Measurements from ENCODE around the gene KPNA5. TPM values are rescaled to one million over a fixed set of nuclear protein-coding genes. Genes with fewer than 3 reads are reported as not detected.
"Not testable (repeated sequence)": the region's sequence is repeated elsewhere in the genome, so short reads cannot be mapped to it uniquely, and the experiment has no call there.

Gene KPNA5
- total RNA-seq: 1 to 10 TPM; 4.4 to 6.0 TPM
- long read RNA-seq, partial matches to known transcripts: 1 of 3 reads
- long read RNA-seq, other reads (novel, unspliced or antisense): 2 of 3 reads

DNA sequence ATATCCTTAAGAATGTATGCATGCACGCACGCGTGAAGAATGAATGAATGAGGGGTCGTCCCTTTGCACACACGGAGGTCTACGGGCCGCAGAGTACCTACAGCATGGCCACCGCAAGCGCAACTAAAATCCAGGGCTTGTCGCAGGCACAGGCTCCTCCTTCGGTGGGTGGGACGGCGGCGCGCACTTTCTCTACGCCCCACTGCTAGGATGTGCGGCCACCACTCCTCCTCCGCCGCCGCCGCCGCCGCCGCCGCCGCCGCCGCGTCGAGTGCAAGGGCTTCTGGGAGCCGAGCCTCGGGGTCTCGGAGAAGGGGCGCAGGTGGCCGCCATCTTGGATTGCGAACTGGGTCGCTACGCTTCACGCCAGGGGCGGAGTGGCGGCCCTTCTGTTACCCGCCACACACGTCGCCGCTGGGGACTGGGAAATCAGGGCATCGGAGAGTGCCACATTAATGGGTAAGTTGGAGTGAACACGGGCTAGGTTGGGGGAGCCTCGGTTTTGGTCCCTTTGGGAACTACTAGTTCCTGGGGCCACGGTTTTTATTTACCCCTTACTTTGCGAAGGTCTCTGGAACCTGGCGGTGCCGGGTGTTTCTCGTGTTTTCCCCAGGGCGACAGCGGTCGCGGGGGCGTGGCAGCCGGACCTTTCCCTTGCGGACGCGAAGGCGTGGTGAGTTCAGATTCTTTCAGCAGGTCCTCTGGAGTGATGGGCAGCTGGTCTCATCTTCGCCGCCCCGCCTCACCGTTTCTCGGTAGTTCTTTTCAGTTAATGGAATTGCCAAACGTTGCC is at the start of gene KPNA5:
Gene KPNA5, plus strand, starts transcription at position 332 of the 793 bp plus-strand sequence. Its CDS starts 124 bp downstream, at position 456.
- peak; percentile 92 to 94 for DNase-seq
- ATAC-seq: peak; percentile 98
- intact Hi-C loops (cut with DNase I, micrococcal nuclease): no loop called here

DNA sequence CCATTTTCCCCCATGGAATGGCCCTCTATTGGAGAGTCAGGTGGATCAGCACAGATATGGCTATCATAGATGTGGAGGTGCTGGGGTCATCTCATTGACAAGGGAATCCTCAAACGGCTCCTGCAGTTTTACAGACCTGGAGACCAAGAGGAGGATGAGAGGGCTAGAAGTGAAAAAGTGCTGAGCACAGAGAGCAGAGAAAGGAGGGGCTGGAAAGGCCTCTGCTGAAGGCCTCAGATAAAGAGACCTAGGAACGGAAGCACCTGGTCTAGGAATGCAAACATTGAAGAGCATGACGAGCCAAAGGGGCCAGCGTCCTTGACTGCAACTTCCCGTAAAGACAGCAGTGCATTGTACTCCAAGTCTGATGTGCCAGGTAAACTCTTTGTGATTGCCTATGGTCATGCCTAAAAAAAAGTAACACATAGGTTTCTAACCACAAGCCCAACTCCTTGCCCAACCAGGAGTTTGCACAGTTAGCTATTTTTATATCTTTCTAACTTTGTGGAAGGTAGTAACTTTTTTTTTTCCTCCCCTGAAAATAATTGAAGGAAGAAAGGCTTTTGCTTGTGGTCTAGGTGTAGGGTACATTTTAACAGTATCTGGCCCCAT is 49.5 kb upstream of the KPNA5 start:
- DNase-seq: no peak

DNA sequence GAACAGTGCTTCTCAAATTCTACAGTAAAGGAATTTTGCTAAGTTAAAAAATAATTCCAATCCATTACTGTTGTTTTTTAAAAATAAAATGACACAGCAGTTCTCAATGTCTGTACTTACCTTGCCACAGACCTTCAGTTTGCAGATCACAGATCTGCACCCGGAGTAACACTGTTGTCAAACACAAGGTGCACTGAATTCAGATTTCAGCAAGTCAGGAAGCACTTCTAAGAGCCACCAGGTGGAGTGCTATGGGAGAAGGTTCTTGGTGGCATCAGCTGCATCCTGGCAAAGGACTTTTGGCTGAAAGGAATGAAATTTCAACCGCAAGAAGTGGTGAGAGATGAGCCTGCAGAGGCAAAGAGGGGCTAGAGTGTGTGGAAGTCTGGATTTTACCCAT is 47.3 kb upstream of the KPNA5 start:
- no peak for ATAC-seq

More for the DNA sequence above, 49.5 kb upstream of the KPNA5 start:
- no peak for ATAC-seq
- intact Hi-C loops (cut with DNase I, micrococcal nuclease): no loop called here

DNA sequence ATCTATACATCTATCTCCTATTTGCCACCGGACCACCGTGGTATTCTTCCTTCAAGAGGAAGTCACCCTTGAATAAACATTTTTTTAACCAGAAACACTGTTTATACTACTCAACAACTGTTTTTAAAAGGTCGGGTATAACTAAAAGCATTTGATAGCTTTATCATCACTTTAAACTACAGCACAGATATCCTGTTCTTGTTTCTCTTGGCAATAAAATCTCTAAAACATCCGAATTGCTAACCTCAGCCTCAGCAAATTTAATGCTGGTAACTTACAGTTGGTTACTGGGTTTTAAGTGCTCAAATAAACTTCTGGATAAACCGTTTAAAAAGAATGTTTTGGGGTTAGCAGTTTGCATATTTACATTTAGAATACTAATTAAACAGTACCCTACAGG is 32.9 kb upstream of the KPNA5 start:
- DNase-seq: no peak
- intact Hi-C loops (cut with DNase I, micrococcal nuclease): no loop called here
- no peak for ATAC-seq

More for the DNA sequence above, 47.3 kb upstream of the KPNA5 start:
- DNase-seq: no peak
- intact Hi-C loops (cut with DNase I, micrococcal nuclease): no loop called here

DNA sequence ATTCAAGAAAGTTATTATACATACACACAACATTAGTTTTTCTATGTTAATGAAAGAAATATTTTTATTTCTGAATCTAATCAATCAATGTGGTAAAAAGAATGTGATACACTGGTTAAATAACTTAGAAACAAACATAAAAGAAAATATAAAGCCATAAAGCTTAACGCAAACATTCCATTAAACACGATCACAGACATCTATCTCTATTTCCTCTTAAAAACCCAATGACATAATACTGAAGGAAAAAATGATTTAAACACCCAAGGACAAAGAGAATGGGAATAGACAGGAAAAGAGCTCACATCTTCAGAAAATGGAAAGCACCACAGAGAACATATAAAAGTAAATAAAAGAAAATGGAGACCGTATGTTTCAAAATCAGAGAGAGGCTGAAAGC is 31.9 kb upstream of the KPNA5 start:
- ATAC-seq (no peak), DNase-seq (no peak)
- intact Hi-C loops (cut with DNase I, micrococcal nuclease): no loop called here

GRCh38 chr6:116651916-116652315 is 29.1 kb upstream of the KPNA5 start:
- intact Hi-C loops (cut with DNase I, micrococcal nuclease): no loop called here
- DNase-seq (no peak), ATAC-seq (no peak)

DNA sequence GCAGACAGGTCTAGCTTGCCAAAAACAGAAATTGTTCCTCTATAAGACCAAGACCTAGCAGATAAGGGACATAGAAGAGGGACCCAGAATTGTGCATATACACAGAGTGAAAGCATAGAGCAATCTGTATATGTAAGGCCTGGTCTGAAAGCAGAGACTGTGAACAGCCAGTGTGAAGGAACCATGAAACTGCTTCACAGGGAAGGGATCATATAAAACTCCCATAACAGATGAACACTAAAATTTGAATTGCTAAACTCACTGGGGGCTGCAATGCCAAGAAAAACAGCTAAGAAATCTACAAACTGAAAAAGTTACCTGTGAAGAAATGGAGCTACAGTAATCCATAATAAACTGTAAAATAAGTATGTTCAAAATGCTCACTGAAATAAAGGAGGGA is 19.4 kb upstream of the KPNA5 start:
- intact Hi-C loops (cut with DNase I, micrococcal nuclease): no loop called here
- ATAC-seq (no peak), DNase-seq (no peak)

- intact Hi-C loops (cut with DNase I, micrococcal nuclease): no loop called here
- ATAC-seq (no peak), DNase-seq (no peak)
Measured at GRCh38 chr6:116662202-116662601, 18.8 kb upstream of the KPNA5 start.

DNA sequence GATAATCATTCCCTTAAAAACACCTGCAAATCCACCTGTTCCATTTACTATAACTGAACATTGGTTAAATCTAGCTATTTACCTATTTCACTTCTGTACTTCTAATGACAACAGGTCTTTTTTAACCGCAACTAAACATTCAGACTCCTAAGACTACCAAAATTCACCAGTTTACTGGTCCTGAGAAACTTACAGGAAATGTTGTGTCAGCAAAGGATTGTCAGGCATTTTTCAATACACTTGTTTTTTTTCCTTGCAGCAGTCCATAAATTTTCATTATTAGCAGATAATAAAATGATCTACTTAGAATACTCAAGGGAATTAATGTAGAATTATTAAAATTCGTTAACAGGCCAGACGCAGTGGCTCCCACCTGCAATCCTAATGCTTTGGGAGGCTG is 17.7 kb upstream of the KPNA5 start:
- no peak for ATAC-seq
- intact Hi-C loops (cut with DNase I, micrococcal nuclease): no loop called here

GRCh38 chr6:116664169-116664568 is 16.8 kb upstream of the KPNA5 start:
- intact Hi-C loops (cut with DNase I, micrococcal nuclease); DNase-seq; ATAC-seq: not testable (repeated sequence)

More for the DNA sequence above, 17.7 kb upstream of the KPNA5 start:
- DNase-seq: no peak

GRCh38 chr6:116665464-116665863 is 15.5 kb upstream of the KPNA5 start:
- intact Hi-C loops (cut with DNase I, micrococcal nuclease): no loop called here
- ATAC-seq: no peak
- DNase-seq: no peak

DNA sequence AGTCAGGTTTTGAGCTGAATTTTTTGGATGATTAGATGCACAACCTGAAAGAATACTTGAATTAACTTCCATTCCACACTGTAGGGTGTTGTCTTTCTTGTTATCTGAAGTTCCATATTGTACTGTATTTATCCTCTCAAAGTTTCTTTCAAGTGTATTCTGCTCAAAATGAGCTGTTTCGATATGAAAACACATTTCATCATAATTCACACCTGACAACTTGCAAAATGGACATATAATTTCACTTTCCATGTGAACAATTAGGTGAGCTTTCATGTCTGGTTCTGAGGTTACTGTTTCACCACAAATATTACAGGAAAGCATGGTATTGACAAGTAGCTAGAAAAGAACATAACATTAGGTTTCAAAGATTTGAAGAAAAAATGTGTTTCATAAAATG is 14.1 kb upstream of the KPNA5 start:
- intact Hi-C loops (cut with DNase I, micrococcal nuclease): no loop called here
- ATAC-seq: no peak
- DNase-seq: no peak

- ATAC-seq (no peak), DNase-seq (no peak)
- intact Hi-C loops (cut with DNase I, micrococcal nuclease): no loop called here
Measured at GRCh38 chr6:116667623-116668022, 13.4 kb upstream of the KPNA5 start.

DNA sequence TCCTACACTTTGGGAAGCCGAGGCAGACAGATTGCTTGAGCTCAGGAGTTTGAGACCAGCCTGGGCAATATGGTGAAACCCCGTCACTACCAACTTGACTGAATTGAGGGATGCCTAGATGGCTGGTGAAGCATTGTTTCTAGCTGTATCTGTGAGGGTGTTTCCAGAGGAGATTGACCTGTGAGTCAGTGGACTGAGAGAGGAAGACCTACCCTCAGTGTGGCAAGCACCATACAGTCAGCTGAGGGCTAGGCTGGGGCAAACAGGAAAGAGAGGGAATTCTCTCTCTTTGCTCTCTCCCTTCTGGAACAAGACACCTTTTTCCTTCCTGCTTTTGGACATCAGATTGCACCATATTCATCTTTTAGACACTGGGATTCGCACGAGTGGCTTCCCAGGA is 8.7 kb upstream of the KPNA5 start:
- ATAC-seq (no peak), DNase-seq (no peak)
- intact Hi-C loops (cut with DNase I, micrococcal nuclease): no loop called here

GRCh38 chr6:116676021-116676420 is 5.0 kb upstream of the KPNA5 start:
- DNase-seq (no peak), ATAC-seq (no peak)
- intact Hi-C loops (cut with DNase I, micrococcal nuclease): no loop called here

GRCh38 chr6:116682334-116682712 is 1.3 kb downstream of the KPNA5 start:
- DNase-seq (no peak), ATAC-seq (no peak)
- intact Hi-C loops (cut with DNase I, micrococcal nuclease): no loop called here

DNA sequence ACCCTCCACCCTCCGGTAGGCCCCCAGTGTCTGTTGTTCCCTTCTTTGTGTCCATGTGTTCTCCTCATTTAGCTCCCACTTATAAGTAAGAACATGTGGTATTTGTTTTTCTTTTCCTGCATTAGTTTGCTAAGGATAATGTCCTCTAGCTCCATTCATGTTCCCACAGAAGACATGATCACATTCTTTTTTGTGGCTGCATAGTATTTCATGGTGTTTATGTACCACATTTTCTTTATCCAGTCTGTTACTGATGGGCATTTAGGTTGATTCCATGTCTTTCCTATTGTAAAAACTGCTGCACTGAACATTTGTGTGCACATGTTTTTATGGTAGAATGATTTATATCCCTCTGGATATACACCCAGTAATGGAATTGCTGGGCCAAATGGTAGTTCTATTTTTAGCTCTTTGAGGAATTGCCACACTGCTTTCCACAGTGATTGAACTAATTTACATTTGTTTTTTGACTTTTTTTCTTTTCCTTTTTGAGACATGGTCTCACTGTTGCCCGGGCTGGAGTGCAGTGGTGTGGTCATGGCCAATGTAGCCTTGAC is 4.5 kb downstream of the KPNA5 start:
- intact Hi-C loops (cut with DNase I, micrococcal nuclease): no loop called here
- no peak for DNase-seq
- ATAC-seq: no peak

- DNase-seq; intact Hi-C loops (cut with DNase I, micrococcal nuclease); ATAC-seq: not testable (repeated sequence)
Measured at GRCh38 chr6:116686475-116687101, 5.6 kb downstream of the KPNA5 start.

- ATAC-seq (no peak), DNase-seq (no peak)
- intact Hi-C loops (cut with DNase I, micrococcal nuclease): no loop called here
Measured at GRCh38 chr6:116691154-116691553, 10.1 kb downstream of the KPNA5 start.

DNA sequence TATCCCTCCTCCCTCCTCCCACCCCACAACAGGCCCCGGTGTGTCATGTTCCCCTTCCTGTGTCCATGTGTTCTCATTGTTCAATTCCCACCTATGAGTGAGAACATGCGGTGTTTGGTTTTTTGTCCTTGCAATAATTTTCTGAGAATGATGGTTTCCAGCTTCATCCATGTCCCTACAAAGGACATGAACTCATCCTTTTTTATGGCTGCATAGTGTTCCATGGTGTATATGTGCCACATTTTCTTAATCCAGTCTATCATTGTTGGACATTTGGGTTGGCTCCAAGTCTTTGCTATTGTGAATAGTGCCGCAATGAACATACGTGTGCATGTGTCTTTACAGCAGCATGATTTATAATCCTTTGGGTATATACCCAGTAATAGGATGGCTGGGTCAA is 11.9 kb downstream of the KPNA5 start:
- ATAC-seq; intact Hi-C loops (cut with DNase I, micrococcal nuclease); DNase-seq: not testable (repeated sequence)
